ENCODE data around the gene OR10A6. TPM values are rescaled to one million over a fixed set of nuclear protein-coding genes. Genes with fewer than 3 reads are reported as not detected.

OR10A6 gene
- total and polyA plus RNA-seq, 12 donors = not detected

- no peak overlapping the region for H3K27ac ChIP-seq
- H3K36me3 ChIP-seq = no peaks in the 10 kb centered on the region
- TF ChIP-seq CTCF (IDR thresholded peaks at IDR 0.05) = no peak
- ATAC-seq (no peak), DNase-seq (no peak)
- 64 to 66% methylated on average over 1 of the region's 1 CpG for WGBS, 2 donors
- peaks cover 0 to 7% (median 0%) of the 10 kb centered on the region in 7 donors for H3K27me3 ChIP-seq
- intact Hi-C loops (cut with DNase I) = no loop called here
- no peaks in the 10 kb centered on the region for H3K9me3 ChIP-seq
- no peaks in the 10 kb centered on the region for H3K4me1 ChIP-seq
- no peak overlapping the region for H3K4me3 ChIP-seq
Observed at GRCh38 chr11:7967097-7967496, 36.0 kb upstream of the OR10A6 start.

DNA sequence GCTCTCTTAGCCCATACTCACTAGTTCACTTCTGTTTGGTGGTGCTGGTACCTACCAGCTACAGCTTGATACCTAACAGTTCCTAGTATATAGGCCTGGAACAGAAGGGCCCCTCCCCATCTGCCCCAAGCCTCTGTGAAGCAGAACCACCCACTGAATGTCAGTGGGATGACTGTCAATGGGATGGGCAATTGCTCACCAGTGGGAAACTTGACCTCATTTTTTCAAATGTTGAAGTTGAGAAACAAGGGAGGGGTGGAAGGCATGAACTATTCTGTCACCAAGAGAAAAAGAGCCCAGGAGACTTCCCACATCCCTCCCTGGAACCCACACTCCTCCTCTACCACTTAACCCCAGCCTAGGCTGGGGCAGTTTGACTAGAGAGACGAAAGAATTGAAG lies 34.3 kb upstream of the OR10A6 start, which contains the start of gene NLRP10:
Gene NLRP10 (minus strand): TSS at position 62 of the 400 bp plus-strand sequence. CDS start 1,952 bp downstream, outside the sequence.
- TF ChIP-seq CTCF (IDR thresholded peaks at IDR 0.05) = no peak
- Histone ChIP-seq H3K27ac (no peak within 1 kb of the TSS), H3K36me3 (no peaks in the 10 kb centered on the region), H3K9me3 (no peaks in the 10 kb centered on the region), H3K4me1 (no peaks in the 10 kb centered on the region), H3K27me3 (peaks cover 0 to 14% (median 8%) of the 10 kb centered on the region in 7 donors), H3K4me3 (no peak within 1 kb of the TSS)
- DNase-seq = no peak
- intact Hi-C loops (cut with DNase I) = no loop called here
- ATAC-seq = no peak
- WGBS, 2 donors = 65 to 77% methylated on average over 1 of the region's 1 CpG

GRCh38 chr11:7964873-7965272 lies 33.8 kb upstream of the OR10A6 start:
- Histone ChIP-seq H3K9me3 (no peaks in the 10 kb centered on the region), H3K27ac (no peak overlapping the region), H3K4me3 (no peak overlapping the region), H3K27me3 (peaks cover 0 to 14% (median 11%) of the 10 kb centered on the region in 7 donors), H3K36me3 (no peaks in the 10 kb centered on the region), H3K4me1 (no peaks in the 10 kb centered on the region)
- no peak for TF ChIP-seq CTCF (IDR thresholded peaks at IDR 0.05)
- no peak for DNase-seq
- no peak for ATAC-seq
- intact Hi-C loops (cut with DNase I) = no loop called here

DNA sequence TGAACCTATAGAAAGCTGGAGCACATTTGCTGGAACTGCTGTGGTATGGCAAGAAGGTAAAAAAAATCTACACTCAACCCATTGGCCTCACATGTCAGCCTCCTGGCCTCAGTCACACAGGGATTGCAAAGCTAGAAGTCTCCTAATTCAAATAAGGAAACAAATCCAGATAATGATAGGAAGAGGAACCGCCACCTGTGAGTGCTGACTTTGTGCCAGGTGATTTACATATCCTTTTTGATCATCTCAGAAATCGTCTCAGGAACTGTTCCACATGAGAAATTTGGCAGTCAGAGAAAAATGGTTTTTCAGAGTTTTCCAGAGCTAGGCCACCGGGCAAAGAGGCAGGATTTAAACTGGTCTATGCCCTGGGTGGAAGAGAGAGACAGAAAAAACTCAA lies 33.2 kb upstream of the OR10A6 start:
- H3K4me3 ChIP-seq = no peak overlapping the region
- no peaks in the 10 kb centered on the region for H3K9me3 ChIP-seq
- TF ChIP-seq CTCF (IDR thresholded peaks at IDR 0.05) = no peak
- ATAC-seq = no peak
- intact Hi-C loops (cut with DNase I) = no loop called here
- H3K36me3 ChIP-seq = no peaks in the 10 kb centered on the region
- no peak overlapping the region for H3K27ac ChIP-seq
- no peak for DNase-seq
- WGBS, 2 donors = 54 to 58% methylated on average over 3 of the region's 3 CpGs
- H3K4me1 ChIP-seq = no peaks in the 10 kb centered on the region
- peaks cover 0 to 14% (median 11%) of the 10 kb centered on the region in 7 donors for H3K27me3 ChIP-seq

Measured in heart right ventricle (tissue), 16 donors.